HG03469 (cell line): ENCODE data around the gene RPS19BP1.

Experiments
- ATAC-seq: cut with Tn5 transposase; IDR thresholded peaks from one replicate; pipeline ENCODE4 v1.9.1; 2021; ENCODE audit warnings: mild to moderate bottlenecking, moderate library complexity, moderate number of reproducible peaks; ENCODE audit not compliant: unreplicated experiment

Gene RPS19BP1

DNA sequence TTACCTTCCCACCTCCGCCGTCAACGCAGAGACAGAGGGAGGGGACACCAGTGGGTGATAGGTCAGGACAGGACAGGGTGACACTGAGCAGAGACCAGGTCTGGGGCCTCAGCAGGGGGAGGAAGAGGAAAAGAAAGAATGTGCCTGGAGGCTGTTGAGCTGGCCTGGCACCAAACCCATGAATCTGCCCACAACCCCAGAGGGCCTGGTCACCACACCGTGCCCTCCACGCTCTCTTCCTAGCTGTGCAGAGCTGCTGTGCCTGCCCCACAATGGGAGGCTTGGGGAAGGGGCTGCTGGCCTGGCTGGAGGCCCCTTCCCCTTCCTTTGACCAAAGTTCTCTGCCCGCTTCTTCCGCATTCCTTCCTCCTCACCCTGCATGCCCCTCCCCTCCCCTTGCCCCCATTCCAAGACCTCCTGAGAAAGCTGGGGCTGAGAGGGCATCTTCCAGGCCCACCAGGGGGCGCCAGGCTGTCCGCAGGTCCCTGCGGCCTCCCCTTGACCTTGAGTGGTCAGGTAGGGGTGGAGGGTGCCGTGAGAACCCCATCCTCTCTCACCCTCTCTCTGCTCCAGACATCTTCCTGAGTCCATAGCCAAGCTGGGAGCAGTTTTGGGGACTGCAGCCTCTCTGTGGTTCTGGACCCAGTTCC is 27.0 kb upstream of the RPS19BP1 start:
- ATAC-seq = no peak

DNA sequence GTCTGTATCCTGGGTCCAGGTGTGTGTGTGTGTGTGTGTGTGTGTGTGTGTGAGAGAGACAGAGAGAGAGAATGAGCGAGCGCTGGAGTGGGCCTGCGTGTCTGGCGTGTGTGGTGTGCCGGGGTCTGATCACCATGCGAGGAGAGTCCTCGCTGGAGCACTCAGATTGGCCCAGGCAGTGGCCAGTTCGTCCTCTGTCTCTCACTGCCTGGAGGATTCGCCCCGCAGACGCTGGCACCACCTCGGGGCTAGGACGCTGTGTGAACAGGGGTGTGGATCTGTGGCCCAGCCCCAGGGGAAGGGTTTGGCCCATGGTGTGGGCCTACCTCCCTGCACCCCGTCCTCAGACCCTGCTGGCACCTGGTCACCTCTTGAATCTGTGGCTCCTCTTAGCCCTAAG is 26.4 kb upstream of the RPS19BP1 start:
- no peak for ATAC-seq

GRCh38 chr22:39558254-39558727 is 25.7 kb upstream of the RPS19BP1 start:
- ATAC-seq = no peak

DNA sequence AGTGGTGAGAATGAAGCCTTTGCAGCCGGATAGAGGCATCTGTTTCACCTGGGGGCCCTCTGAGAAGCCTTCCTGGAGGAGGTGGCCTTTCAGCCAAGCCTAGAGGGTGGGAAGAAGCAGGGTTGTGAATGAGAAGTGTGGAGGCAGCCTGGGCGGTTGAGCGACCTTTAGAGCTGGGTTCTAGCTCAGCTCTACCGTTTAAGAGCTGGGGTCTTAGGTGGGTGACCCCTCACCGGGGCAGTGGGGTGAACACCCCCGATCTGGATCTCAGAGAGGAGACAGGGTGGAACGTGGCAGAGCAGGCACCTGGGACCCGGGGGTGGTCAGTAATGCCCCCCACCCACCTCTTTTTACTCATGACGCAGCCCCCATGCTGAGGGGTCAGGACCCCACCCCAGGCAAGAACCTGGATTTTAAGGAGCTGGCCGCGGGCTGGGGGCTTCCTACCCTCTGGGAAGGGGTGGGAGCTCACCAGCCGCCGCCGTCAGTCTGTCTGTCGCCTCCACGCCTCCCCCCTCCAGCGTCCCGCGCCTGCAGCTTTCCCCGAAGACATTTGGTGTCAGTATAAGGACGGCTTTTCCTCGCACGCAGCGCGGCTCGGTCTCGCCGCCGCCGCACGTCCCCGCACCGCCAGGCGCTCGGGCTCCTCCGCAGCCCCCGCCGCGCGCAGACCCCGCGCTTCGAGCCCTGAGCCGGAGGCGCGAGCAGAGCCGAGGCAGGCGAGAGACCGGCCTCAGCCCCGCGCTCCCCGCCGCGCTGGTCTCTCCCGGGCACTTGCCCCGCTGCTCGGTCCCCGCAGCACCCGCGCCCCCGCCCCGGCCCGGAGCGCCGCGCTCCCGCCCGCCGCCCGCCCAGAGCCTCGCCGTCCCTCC is 24.7 kb upstream of the RPS19BP1 start:
- ATAC-seq = no peak

- ATAC-seq = no peak
These were observed 21.6 kb upstream of the RPS19BP1 start for GRCh38 chr22:39554151-39554550.

- no peak for ATAC-seq
These were observed 20.9 kb upstream of the RPS19BP1 start for GRCh38 chr22:39553429-39553828.

- ATAC-seq = no peak
These were observed 15.0 kb upstream of the RPS19BP1 start for GRCh38 chr22:39547587-39547947.

GRCh38 chr22:39546889-39547586 is 14.5 kb upstream of the RPS19BP1 start:
- no peak for ATAC-seq

- no peak for ATAC-seq
These were observed 13.1 kb upstream of the RPS19BP1 start for GRCh38 chr22:39545386-39546365.

GRCh38 chr22:39543095-39543494 is 10.5 kb upstream of the RPS19BP1 start:
- no peak for ATAC-seq

DNA sequence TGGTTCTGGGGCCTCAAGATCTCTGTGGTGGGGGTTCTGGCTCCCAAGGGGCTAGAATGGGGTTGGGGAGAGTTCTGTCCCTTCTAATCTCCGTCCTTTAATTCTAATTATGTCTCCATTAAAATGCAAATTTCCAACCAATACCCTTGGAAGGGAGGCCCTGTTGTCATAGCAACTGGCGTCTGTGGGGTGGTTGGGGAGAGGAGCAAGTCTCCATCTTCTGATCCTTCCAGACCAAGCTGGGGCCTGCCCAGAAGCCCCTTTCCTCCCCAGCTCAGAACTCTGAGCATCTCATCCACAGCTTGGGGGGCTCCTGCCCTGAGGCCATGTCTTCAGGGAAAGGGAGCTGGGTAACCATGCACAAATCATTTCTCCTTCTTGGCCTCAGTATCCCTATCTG is 5.4 kb upstream of the RPS19BP1 start:
- no peak for ATAC-seq

DNA sequence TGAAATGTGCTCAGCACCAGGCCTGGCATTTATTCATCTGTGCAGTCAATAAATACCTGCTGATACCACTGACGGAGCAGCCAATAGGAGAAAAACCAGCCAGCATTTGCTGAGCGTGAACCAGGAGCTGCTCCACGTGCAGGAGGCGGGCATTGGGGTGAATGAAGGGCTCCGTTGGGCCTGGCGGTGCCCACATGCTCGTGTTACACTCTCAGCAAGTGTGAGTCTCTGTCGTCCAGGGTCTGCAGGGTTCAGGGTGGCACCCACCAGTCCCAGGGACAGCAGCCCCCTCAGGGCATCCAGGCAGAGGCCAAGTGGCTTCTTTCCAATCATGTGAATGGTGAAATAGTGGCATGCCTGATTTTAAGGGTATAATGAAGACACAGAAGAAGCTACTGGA is 4.2 kb upstream of the RPS19BP1 start:
- ATAC-seq = no peak

- ATAC-seq = no peak
These were observed 3.4 kb upstream of the RPS19BP1 start for GRCh38 chr22:39535831-39536449.

GRCh38 chr22:39535357-39535725 is 2.8 kb upstream of the RPS19BP1 start:
- no peak for ATAC-seq

DNA sequence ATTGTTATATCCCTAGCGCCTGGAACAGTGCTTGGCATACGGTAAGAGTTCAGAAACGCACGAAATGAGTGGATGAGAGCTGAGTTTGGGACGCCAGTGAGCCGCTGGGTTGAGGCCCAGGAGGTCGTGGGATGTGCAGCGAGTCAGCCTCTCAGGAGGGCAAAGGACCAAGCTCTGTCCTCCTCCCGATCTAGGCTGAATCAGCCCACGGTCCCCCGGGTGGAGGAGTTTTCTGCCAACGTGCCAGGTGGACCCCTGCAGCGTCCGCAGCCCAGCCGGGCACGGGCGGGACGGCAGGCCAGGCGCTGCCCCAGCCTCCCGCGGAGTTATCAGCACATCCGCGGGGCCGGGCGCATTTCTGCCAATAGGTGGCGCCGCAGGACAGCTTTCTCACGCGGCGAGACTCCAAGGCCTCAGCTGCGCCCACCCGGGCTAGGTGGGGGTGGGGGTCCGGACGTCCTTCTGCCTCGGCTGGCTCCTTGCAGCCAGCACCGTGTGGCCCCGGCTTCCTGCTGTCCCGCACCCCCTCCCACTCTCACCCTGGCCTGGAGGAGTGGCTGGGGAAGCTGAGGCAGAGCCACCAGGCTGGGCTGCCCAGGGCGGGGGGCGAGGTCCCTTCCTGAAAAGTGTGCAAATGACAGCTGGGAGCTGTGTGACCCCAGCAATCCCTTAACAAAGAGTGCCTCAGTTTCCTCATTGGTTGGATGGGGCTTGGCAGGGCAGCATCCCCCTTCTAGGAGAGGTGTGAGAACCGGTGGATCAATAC is 2.2 kb upstream of the RPS19BP1 start:
- no peak for ATAC-seq

- ATAC-seq = no peak
These were observed 1.6 kb upstream of the RPS19BP1 start for GRCh38 chr22:39534092-39534506.

- no peak for ATAC-seq
These were observed 1.7 kb downstream of the RPS19BP1 start for GRCh38 chr22:39530692-39531331.

GRCh38 chr22:39530116-39530515 is 2.4 kb downstream of the RPS19BP1 start:
- no peak for ATAC-seq

- no peak for ATAC-seq
These were observed 3.1 kb downstream of the RPS19BP1 start for GRCh38 chr22:39529487-39529851.
